Measurements from ENCODE around the gene ING3. TPM values are rescaled to one million over a fixed set of nuclear protein-coding genes. Genes with fewer than 3 reads are reported as not detected.
A peak's percentile ranks its signal among the peaks of the same experiment; 100 is the strongest.

ING3 gene
- 14.1 and 19.1 TPM in 2 replicates for total RNA-seq (2014; rRNA removed; shearing (Covaris generic); ENCODE audit: low replicate concordance)

- H3K9me3 ChIP-seq = no peaks in the 10 kb centered on the region
- H3K4me3 ChIP-seq = peak within 1 kb of the TSS; percentile 80
- DNase-seq = peak; percentile 93
- H3K27me3 ChIP-seq = no peaks in the 10 kb centered on the region
- H3K36me3 ChIP-seq = peaks cover 25% of the 10 kb centered on the region
These were observed at the start of gene ING3 for GRCh38 chr7:120950539-120951308. Gene ING3 (plus strand): TSS chr7:120950777. CDS start chr7:120950897, 120 bp downstream.

GRCh38 chr7:120915314-120916105 is 35.1 kb upstream of the ING3 start:
- DNase-seq = no peak
- no peaks in the 10 kb centered on the region for H3K36me3 ChIP-seq
- no peaks in the 10 kb centered on the region for H3K27me3 ChIP-seq
- H3K4me3 ChIP-seq = no peak overlapping the region
- no peaks in the 10 kb centered on the region for H3K9me3 ChIP-seq

GRCh38 chr7:120916121-120916520 is 34.5 kb upstream of the ING3 start:
- DNase-seq = no peak
- no peaks in the 10 kb centered on the region for H3K27me3 ChIP-seq
- no peaks in the 10 kb centered on the region for H3K36me3 ChIP-seq
- no peak overlapping the region for H3K4me3 ChIP-seq
- no peaks in the 10 kb centered on the region for H3K9me3 ChIP-seq

GRCh38 chr7:120916538-120916937 is 34.0 kb upstream of the ING3 start:
- no peaks in the 10 kb centered on the region for H3K9me3 ChIP-seq
- no peak overlapping the region for H3K4me3 ChIP-seq
- H3K36me3 ChIP-seq = no peaks in the 10 kb centered on the region
- DNase-seq = no peak
- no peaks in the 10 kb centered on the region for H3K27me3 ChIP-seq

- Histone ChIP-seq H3K4me3 (no peak overlapping the region), H3K36me3 (no peaks in the 10 kb centered on the region), H3K9me3 (no peaks in the 10 kb centered on the region), H3K27me3 (no peaks in the 10 kb centered on the region)
- DNase-seq = no peak
These were observed 31.1 kb upstream of the ING3 start for GRCh38 chr7:120919466-120919865.

GRCh38 chr7:120920034-120920433 is 30.5 kb upstream of the ING3 start:
- Histone ChIP-seq H3K4me3 (no peak overlapping the region), H3K27me3 (no peaks in the 10 kb centered on the region), H3K36me3 (no peaks in the 10 kb centered on the region), H3K9me3 (no peaks in the 10 kb centered on the region)
- DNase-seq = no peak

GRCh38 chr7:120920591-120921274 is 29.8 kb upstream of the ING3 start:
- DNase-seq = no peak
- no peaks in the 10 kb centered on the region for H3K27me3 ChIP-seq
- H3K36me3 ChIP-seq = no peaks in the 10 kb centered on the region
- no peaks in the 10 kb centered on the region for H3K9me3 ChIP-seq
- no peak overlapping the region for H3K4me3 ChIP-seq

GRCh38 chr7:120924837-120925236 is 25.7 kb upstream of the ING3 start:
- Histone ChIP-seq H3K36me3 (no peaks in the 10 kb centered on the region), H3K9me3 (no peaks in the 10 kb centered on the region), H3K27me3 (no peaks in the 10 kb centered on the region), H3K4me3 (no peak overlapping the region)
- DNase-seq = no peak

GRCh38 chr7:120925392-120925791 is 25.2 kb upstream of the ING3 start:
- DNase-seq = no peak
- Histone ChIP-seq H3K9me3 (no peaks in the 10 kb centered on the region), H3K27me3 (no peaks in the 10 kb centered on the region), H3K4me3 (no peak overlapping the region), H3K36me3 (no peaks in the 10 kb centered on the region)

GRCh38 chr7:120926943-120927346 is 23.6 kb upstream of the ING3 start:
- no peak overlapping the region for H3K4me3 ChIP-seq
- no peaks in the 10 kb centered on the region for H3K36me3 ChIP-seq
- no peaks in the 10 kb centered on the region for H3K9me3 ChIP-seq
- no peaks in the 10 kb centered on the region for H3K27me3 ChIP-seq
- DNase-seq = no peak

GRCh38 chr7:120927454-120928103 is 23.0 kb upstream of the ING3 start:
- DNase-seq = no peak
- H3K4me3 ChIP-seq = no peak overlapping the region
- no peaks in the 10 kb centered on the region for H3K27me3 ChIP-seq
- no peaks in the 10 kb centered on the region for H3K9me3 ChIP-seq
- no peaks in the 10 kb centered on the region for H3K36me3 ChIP-seq

GRCh38 chr7:120931243-120931642 is 19.3 kb upstream of the ING3 start:
- Histone ChIP-seq H3K4me3 (no peak overlapping the region), H3K27me3 (no peaks in the 10 kb centered on the region), H3K36me3 (no peaks in the 10 kb centered on the region), H3K9me3 (no peaks in the 10 kb centered on the region)
- no peak for DNase-seq

GRCh38 chr7:120933475-120933874 is 17.1 kb upstream of the ING3 start:
- no peaks in the 10 kb centered on the region for H3K27me3 ChIP-seq
- DNase-seq = no peak
- no peaks in the 10 kb centered on the region for H3K9me3 ChIP-seq
- no peaks in the 10 kb centered on the region for H3K36me3 ChIP-seq
- no peak overlapping the region for H3K4me3 ChIP-seq

GRCh38 chr7:120939345-120939744 is 11.2 kb upstream of the ING3 start:
- no peak for DNase-seq
- no peaks in the 10 kb centered on the region for H3K9me3 ChIP-seq
- no peaks in the 10 kb centered on the region for H3K36me3 ChIP-seq
- no peaks in the 10 kb centered on the region for H3K27me3 ChIP-seq
- no peak overlapping the region for H3K4me3 ChIP-seq

- Histone ChIP-seq H3K27me3 (no peaks in the 10 kb centered on the region), H3K4me3 (no peak overlapping the region), H3K9me3 (no peaks in the 10 kb centered on the region), H3K36me3 (no peaks in the 10 kb centered on the region)
- DNase-seq = no peak
These were observed 9.5 kb upstream of the ING3 start for GRCh38 chr7:120941064-120941463.

- Histone ChIP-seq H3K4me3 (no peak overlapping the region), H3K9me3 (no peaks in the 10 kb centered on the region), H3K36me3 (no peaks in the 10 kb centered on the region), H3K27me3 (no peaks in the 10 kb centered on the region)
- no peak for DNase-seq
These were observed 8.7 kb upstream of the ING3 start for GRCh38 chr7:120941856-120942255.

GRCh38 chr7:120942861-120943260 is 7.7 kb upstream of the ING3 start:
- no peaks in the 10 kb centered on the region for H3K27me3 ChIP-seq
- H3K9me3 ChIP-seq = no peaks in the 10 kb centered on the region
- H3K36me3 ChIP-seq = no peaks in the 10 kb centered on the region
- no peak for DNase-seq
- H3K4me3 ChIP-seq = no peak overlapping the region

Measured in MG63 (cell line).